Neuronal stem cell (in vitro differentiated cells): ENCODE measurements around the gene OPRD1.
"Not testable (repeated sequence)": the region's sequence is repeated elsewhere in the genome, so short reads cannot be mapped to it uniquely, and the experiment has no call there.

Source experiments
- DNase-seq: peaks from one replicate; pipeline ENCODE4 v3.0.0-alpha.2; 2013; ENCODE audit warnings: low spot score
- H2AFZ ChIP-seq: one replicate; pipeline ENCODE4 v1.6.1; 2013; ENCODE audit warnings: mild to moderate bottlenecking, low read length, inconsistent platforms
- H2AK5ac ChIP-seq: 2 replicates; pipeline ENCODE4 v1.6.1; 2013; ENCODE audit warnings: low read depth, mild to moderate bottlenecking, inconsistent platforms, low read length, moderate library complexity, mixed read lengths
- H2BK120ac ChIP-seq: 2 replicates; pipeline ENCODE4 v1.6.1; 2013; ENCODE audit warnings: low read depth, mild to moderate bottlenecking, inconsistent platforms, low read length, moderate library complexity, mixed read lengths
- H2BK12ac ChIP-seq: one replicate; pipeline ENCODE4 v1.6.1; 2013; ENCODE audit warnings: low read length, inconsistent platforms
- H2BK15ac ChIP-seq: 2 replicates; pipeline ENCODE4 v1.6.1; 2013; ENCODE audit warnings: mild to moderate bottlenecking, low read length, inconsistent platforms, mixed read lengths
- H2BK5ac ChIP-seq: one replicate; pipeline ENCODE4 v1.6.1; 2013; ENCODE audit warnings: inconsistent platforms, mild to moderate bottlenecking, low read length, moderate library complexity
- H3K14ac ChIP-seq: one replicate; pipeline ENCODE4 v1.6.1; 2013; ENCODE audit warnings: low read length, inconsistent platforms
- H3K18ac ChIP-seq: 2 replicates; pipeline ENCODE4 v1.6.1; 2013; ENCODE audit warnings: low read length, inconsistent platforms
- H3K23ac ChIP-seq: 2 replicates; pipeline ENCODE4 v1.6.1; 2013; ENCODE audit warnings: low read depth, mild to moderate bottlenecking, mixed read lengths, low read length, inconsistent platforms; ENCODE audit not compliant: poor library complexity
- H3K27ac ChIP-seq: replicated peaks from 3 replicates; pipeline ENCODE4 v1.5.1; 2013; ENCODE audit warnings: low read length, inconsistent platforms
- H3K27me3 ChIP-seq, 3 experiments: 2 replicates each; pipeline ENCODE4 v1.6.1; 2013; ENCODE audit warnings: low read length in 3 of 3, mild to moderate bottlenecking in 2 of 3, inconsistent platforms in 1 of 3, low read depth in 1 of 3, mixed read lengths in 1 of 3, moderate library complexity in 1 of 3; ENCODE audit not compliant: control insufficient read depth in 3 of 3, insufficient read depth in 3 of 3
- H3K36me3 ChIP-seq, 2 donors: replicated peaks in 1 of 2; 2 replicates each; pipeline ENCODE4 v1.6.1; 2013; ENCODE audit warnings: low read length in 2 of 2; ENCODE audit not compliant: control insufficient read depth in 2 of 2, insufficient read depth in 2 of 2
- H3K4ac ChIP-seq: 2 replicates; pipeline ENCODE4 v1.6.1; 2013; ENCODE audit warnings: inconsistent platforms, mild to moderate bottlenecking, low read length, moderate library complexity
- H3K4me1 ChIP-seq, 2 donors: 1 replicate in 1 of 2; 2 replicates in 1 of 2; pipeline ENCODE4 v1.6.1; 2013; ENCODE audit warnings: low read length in 2 of 2, low read depth in 1 of 2; ENCODE audit not compliant: control insufficient read depth in 2 of 2, insufficient read depth in 1 of 2
- H3K4me2 ChIP-seq: one replicate; pipeline ENCODE4 v1.6.1; 2013; ENCODE audit warnings: mild to moderate bottlenecking, low read length, inconsistent platforms; ENCODE audit not compliant: insufficient read depth, poor library complexity, severe bottlenecking
- H3K4me3 ChIP-seq, 2 donors: 2 replicates each; pipeline ENCODE4 v1.5.1; 2013; ENCODE audit warnings: low read length in 2 of 2, mild to moderate bottlenecking in 2 of 2, inconsistent platforms in 1 of 2, moderate library complexity in 1 of 2
- H3K79me1 ChIP-seq: one replicate; pipeline ENCODE4 v1.6.1; 2013; ENCODE audit warnings: low read depth, mild to moderate bottlenecking, inconsistent platforms, low read length, moderate library complexity
- H3K9ac ChIP-seq: one replicate; pipeline ENCODE4 v1.6.1; 2013; ENCODE audit warnings: mild to moderate bottlenecking, low read depth, low read length, inconsistent platforms; ENCODE audit not compliant: poor library complexity
- H3K9me3 ChIP-seq, 2 donors: replicated peaks in 1 of 2; 2 replicates each; pipeline versions ENCODE3 to v1.6.1; 2013; ENCODE audit warnings: low read length in 2 of 2, mild to moderate bottlenecking in 2 of 2, inconsistent platforms in 1 of 2, low read depth in 1 of 2, mixed read lengths in 1 of 2, moderate library complexity in 1 of 2; ENCODE audit not compliant: control insufficient read depth in 2 of 2, insufficient read depth in 1 of 2
- H4K8ac ChIP-seq: one replicate; pipeline ENCODE4 v1.6.1; 2013; ENCODE audit warnings: low read depth, mild to moderate bottlenecking, inconsistent platforms, low read length, moderate library complexity
- H4K91ac ChIP-seq: one replicate; pipeline ENCODE4 v1.6.1; 2013; ENCODE audit warnings: low read length, low read depth, mild to moderate bottlenecking, inconsistent platforms; ENCODE audit not compliant: poor library complexity
- WGBS, 2 donors: extraction: QIAGEN DNeasy Blood & Tissue Kit; methylation state at CpG; one replicate each; pipeline ENCODE4 v1.1.7; 2013; ENCODE audit warnings: missing lambda C conversion rate in 2 of 2, mixed read lengths in 1 of 2; ENCODE audit not compliant: insufficient read length in 2 of 2, insufficient replicate concordance in 1 of 2; ENCODE audit errors: extremely low coverage in 2 of 2; 5-methylcytosine and 5-hydroxymethylcytosine counted together

Gene OPRD1

DNA sequence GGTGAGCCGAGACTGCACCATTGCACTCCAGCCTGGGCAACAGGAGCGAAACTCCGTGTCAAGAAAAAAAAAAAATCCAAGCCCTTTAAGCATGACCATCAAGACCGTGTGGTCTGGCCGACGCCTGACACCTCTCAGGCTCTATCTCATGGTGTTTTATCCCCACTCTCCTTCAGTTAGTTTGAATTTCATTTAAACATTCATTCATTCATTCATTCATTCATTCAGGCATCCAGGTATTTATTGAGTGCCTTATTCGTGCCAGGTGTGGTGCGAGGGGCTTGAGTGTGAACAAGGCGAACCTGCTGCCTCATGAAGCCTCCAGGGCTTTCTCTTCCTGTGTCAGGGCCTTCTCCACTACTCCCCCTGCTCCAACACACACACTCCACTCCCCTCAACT, 22.6 kb upstream of the OPRD1 start:
- Histone ChIP-seq H3K4me3 (no peak overlapping the region), H2AK5ac (peak overlapping the region; percentile 44), H3K23ac (no peak overlapping the region), H2BK15ac (no peak overlapping the region), H2BK5ac (no peak overlapping the region), H4K91ac (no peak overlapping the region), H3K9me3 (no peaks in the 10 kb centered on the region), H3K36me3 (no peaks in the 10 kb centered on the region), H3K27me3 (peaks cover 0 to 32% (median 0%) of the 10 kb centered on the region in 3 experiments), H3K9ac (no peak overlapping the region), H3K4me2 (no peak overlapping the region), H3K14ac (peak overlapping the region; percentile 47), H2AFZ (no peak overlapping the region), H2BK12ac (no peak overlapping the region), H3K27ac (no peak overlapping the region), H2BK120ac (no peak overlapping the region), H3K4ac (no peak overlapping the region), H3K4me1 (no peaks in the 10 kb centered on the region), H3K18ac (no peak overlapping the region), H4K8ac (no peak overlapping the region), H3K79me1 (no peaks in the 10 kb centered on the region)
- WGBS, 2 donors: no CpG with 5 or more reads among the region's 9 CpGs
- no peak for DNase-seq

DNA sequence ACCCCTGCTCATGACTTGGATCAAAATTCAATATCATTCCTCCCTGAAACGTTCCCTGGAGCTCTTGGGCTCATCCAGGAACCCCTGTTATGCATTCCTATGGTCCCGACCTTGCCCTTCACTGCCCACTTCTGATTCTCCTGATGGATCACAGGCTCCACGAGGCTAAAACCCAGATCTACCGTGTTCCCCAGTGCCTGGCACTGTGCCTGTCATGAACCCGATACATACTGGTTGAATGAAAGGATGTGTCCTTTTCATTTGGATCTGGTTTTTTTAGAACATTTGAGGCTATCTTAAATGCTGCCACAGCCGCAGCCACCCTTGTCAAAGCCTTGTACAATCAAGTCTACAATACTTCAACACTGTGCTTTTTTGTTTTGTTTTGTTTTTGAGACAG, 22.2 kb upstream of the OPRD1 start:
- Histone ChIP-seq H2AK5ac (peak overlapping the region; percentile 44), H4K91ac (no peak overlapping the region), H3K23ac (no peak overlapping the region), H3K9me3 (no peaks in the 10 kb centered on the region), H3K4ac (no peak overlapping the region), H3K18ac (no peak overlapping the region), H3K9ac (no peak overlapping the region), H3K27me3 (peaks cover 0 to 32% (median 0%) of the 10 kb centered on the region in 3 experiments), H2BK120ac (no peak overlapping the region), H3K14ac (peak overlapping the region; percentile 47), H2BK12ac (no peak overlapping the region), H3K79me1 (no peaks in the 10 kb centered on the region), H3K27ac (no peak overlapping the region), H3K4me1 (no peaks in the 10 kb centered on the region), H4K8ac (no peak overlapping the region), H2BK15ac (no peak overlapping the region), H2BK5ac (no peak overlapping the region), H3K4me3 (no peak overlapping the region), H2AFZ (no peak overlapping the region), H3K36me3 (no peaks in the 10 kb centered on the region), H3K4me2 (no peak overlapping the region)
- no CpG with 5 or more reads among the region's 6 CpGs for WGBS, 2 donors
- DNase-seq: no peak

DNA sequence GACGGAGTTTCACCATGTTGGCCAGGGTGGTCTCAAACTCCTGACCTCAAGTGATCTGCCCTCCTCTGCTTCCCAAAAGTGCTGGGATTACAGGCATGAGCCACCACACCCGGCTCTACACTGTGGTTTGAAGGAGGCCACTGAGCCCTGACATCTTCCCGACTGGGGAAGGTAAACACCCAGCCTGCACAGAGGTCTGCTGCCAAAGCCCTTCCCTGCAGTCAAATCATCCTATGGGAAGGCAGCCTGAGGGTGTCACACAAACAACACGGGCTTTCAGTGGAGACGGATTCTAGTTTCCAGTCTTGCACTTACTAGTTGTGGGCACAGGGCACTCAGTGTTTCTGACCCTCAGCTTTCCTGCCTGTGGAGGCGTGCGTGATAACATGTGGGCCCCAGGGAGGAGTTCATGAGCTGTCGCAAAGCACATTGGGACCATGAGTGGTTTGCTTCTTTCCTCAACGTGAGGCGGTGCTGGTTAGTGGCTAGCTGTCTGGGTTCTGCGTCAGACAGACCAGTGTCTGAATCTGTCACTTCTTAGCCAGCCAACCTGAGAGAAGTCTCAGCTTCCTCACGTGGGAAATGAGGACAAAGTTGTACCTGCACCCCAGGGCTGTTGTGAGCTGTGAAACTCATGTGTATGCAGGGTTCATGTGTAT, 21.5 kb upstream of the OPRD1 start:
- H3K4ac ChIP-seq: no peak overlapping the region
- H2AK5ac ChIP-seq: no peak overlapping the region
- no peak overlapping the region for H3K14ac ChIP-seq
- H3K27ac ChIP-seq: no peak overlapping the region
- H3K79me1 ChIP-seq: no peaks in the 10 kb centered on the region
- no CpG with 5 or more reads among the region's 12 CpGs for WGBS, 2 donors
- H3K4me3 ChIP-seq: no peak overlapping the region
- H2BK12ac ChIP-seq: no peak overlapping the region
- peak overlapping the region; percentile 5 for H3K18ac ChIP-seq
- no peak overlapping the region for H2BK15ac ChIP-seq
- H3K9ac ChIP-seq: no peak overlapping the region
- peak overlapping the region; percentile 29 for H2AFZ ChIP-seq
- H3K4me1 ChIP-seq: no peaks in the 10 kb centered on the region
- peaks cover 0 to 32% (median 0%) of the 10 kb centered on the region in 3 experiments for H3K27me3 ChIP-seq
- no peak overlapping the region for H4K91ac ChIP-seq
- no peak for DNase-seq
- H3K9me3 ChIP-seq: no peaks in the 10 kb centered on the region
- no peak overlapping the region for H2BK5ac ChIP-seq
- no peak overlapping the region for H3K23ac ChIP-seq
- no peak overlapping the region for H4K8ac ChIP-seq
- no peaks in the 10 kb centered on the region for H3K36me3 ChIP-seq
- H3K4me2 ChIP-seq: no peak overlapping the region
- no peak overlapping the region for H2BK120ac ChIP-seq

DNA sequence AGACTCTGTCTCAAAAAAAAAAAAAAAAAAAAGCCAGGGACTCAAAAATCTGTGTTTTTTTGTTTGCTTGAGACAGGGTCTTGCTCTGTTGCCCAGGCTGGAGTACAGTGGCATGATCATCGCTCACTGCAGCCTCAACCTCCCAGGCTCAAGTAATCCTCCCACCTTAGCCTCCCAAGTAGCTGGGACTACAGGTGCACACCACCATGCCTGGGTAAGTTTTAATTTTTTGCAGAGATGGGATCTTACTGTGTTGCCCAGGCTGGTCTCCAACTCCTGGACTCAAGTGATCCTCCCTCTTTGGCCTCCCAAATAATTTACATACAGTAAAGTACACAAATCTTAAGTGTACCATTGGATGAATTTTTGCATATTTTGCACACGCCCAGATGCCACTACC, 20.0 kb upstream of the OPRD1 start:
- not testable (repeated sequence) for H3K18ac ChIP-seq, H2BK120ac ChIP-seq, H3K27ac ChIP-seq, H3K4me1 ChIP-seq, H3K4ac ChIP-seq, H4K8ac ChIP-seq, H2BK15ac ChIP-seq, H3K79me1 ChIP-seq, H2AFZ ChIP-seq, H3K9ac ChIP-seq, DNase-seq, H4K91ac ChIP-seq, H3K4me2 ChIP-seq, H2BK5ac ChIP-seq, H3K23ac ChIP-seq, H3K4me3 ChIP-seq, H3K9me3 ChIP-seq, H2BK12ac ChIP-seq, H2AK5ac ChIP-seq, H3K14ac ChIP-seq, H3K36me3 ChIP-seq
- WGBS, 2 donors: no CpG with 5 or more reads among the region's 2 CpGs
- H3K27me3 ChIP-seq: peaks cover 0 to 36% (median 0%) of the 10 kb centered on the region in 3 experiments
